A549 treated with AZD2906 at 1 μM for 4 hours (cell line): ENCODE measurements around the gene SPDYE2B. TPM values are rescaled to one million over a fixed set of nuclear protein-coding genes. Genes with fewer than 3 reads are reported as not detected.

Source experiments
- total RNA-seq: library from RNA; stranded (reverse); fragments of 200-300 nt; extraction: Qiagen RNA extraction; gene quantifications from 5 replicates; pipeline ENCODE4 v1.2.3, GENCODE V29; 2022

The SPDYE2B gene
- total RNA-seq: not detected in 5 replicates

DNA sequence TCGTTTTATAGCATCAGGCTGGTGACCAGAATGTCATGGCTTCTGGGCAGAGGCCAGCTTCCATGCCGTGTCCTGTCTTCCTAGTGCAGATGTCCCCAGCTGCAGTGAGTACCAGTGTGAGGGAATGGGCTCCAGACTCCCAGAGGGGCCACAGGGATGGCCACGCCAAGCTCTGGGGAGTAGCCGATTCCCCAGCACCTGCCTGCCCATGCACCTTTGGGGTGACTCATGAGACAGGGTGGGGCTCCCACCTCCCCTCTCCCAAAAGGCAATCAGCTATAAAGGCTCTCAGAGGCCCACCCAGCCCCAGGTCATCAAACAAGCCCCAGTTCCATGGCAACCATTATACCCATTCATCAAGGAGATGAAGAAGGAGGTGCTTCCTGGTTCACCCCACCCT, at the start of gene SPDYE2B:
TSS of gene SPDYE2B (plus strand) at position 396 of the 400 bp plus-strand sequence. CDS start 2,030 bp downstream, outside the sequence.

GRCh38 chr7:102616507-102617125, 33.5 kb upstream of the SPDYE2B start, which contains the start of gene RASA4:
Gene RASA4 (minus strand): TSS chr7:102616756. CDS start chr7:102616689, 67 bp downstream.

DNA sequence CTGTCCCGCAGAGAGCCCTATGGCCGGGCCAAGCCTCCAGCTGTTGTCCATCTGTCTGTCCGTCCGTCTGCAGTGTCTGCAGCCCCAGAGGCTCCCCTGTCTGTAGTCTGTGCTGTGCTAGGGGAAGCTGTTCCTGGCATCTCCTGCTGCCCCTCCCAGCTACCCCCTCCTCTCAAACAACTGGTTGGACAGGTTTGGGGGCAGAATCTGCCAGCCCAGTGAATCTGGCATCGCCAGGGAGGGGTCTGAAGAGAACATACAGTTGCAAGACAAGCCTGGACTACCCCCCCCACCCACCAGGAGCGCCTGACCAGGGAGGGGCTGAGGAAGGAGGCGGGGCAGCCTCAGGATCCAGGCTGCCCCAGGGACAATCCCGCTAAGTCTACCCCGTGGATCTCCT, 7.4 kb upstream of the SPDYE2B start, which contains the start of gene UPK3BL1:
TSS of gene UPK3BL1 (minus strand) at position 101 of the 400 bp plus-strand sequence. CDS start at position 51, 50 bp downstream.

DNA sequence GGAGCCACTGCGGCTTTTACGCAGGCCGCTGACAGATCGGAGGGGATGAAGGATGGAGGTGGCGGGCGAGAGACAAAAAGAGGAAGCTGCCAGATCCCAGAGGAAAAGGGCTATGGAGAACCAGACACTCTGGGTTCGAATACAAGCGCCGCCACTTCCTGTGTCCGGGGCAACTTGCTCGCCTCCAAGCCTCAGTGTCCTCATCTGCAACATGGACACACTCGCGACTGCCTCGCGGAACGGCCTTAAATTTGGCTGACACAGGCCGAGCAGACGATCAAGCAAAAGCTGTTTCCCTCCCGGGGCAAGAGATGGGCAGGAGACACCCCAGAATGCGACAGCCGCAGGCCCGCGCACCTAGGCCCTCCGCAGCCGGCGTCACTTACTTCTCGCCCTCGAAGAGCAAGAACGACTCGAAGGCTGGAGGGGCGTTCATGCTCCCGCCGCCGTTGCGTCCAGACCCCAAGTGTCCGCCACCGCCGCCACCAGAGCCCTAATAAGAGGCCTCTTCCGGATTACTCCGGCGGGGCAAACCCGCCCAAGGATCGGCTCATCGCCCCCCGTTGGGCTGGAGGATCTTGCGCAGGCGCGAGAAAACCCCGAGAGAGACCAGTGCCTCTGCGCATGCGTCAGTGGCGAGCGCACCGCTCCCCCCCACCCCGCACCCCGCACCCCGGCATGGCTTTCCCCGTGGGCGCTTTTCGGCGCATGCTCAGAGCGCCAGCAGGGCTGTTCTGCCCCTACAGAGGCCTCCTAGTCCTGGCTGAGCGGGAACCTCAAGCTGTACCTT, 21.2 kb downstream of the SPDYE2B start, which contains the start of gene POLR2J2:
TSS of gene POLR2J2 (minus strand) at position 498 of the 790 bp plus-strand sequence. CDS start at position 436, 62 bp downstream.

Other genes with a start within 250 kb of the SPDYE2B start
- gene ORAI2, start 216.7 kb upstream of the SPDYE2B start, total RNA-seq: 29.1 to 35.0 TPM (median 31.0 TPM) in 5 replicates
- 9.9 to 12.6 TPM (median 11.6 TPM) in 5 replicates for gene ALKBH4, start 185.5 kb upstream of the SPDYE2B start, total RNA-seq
- 21.9 to 34.4 TPM (median 29.4 TPM) in 5 replicates for gene LRWD1, start 185.3 kb upstream of the SPDYE2B start, total RNA-seq
- gene POLR2J, start 171.4 kb upstream of the SPDYE2B start, total RNA-seq: 103 to 111 TPM (median 105 TPM) in 5 replicates
- gene RASA4B, start 132.5 kb upstream of the SPDYE2B start, total RNA-seq: 1.2 to 2.1 TPM (median 1.5 TPM) in 5 replicates
- 2.1 to 3.4 TPM (median 2.9 TPM) in 5 replicates for gene UPK3BL2, start 106.6 kb upstream of the SPDYE2B start, total RNA-seq
- not detected in 5 replicates for gene SPDYE2, start 99.1 kb upstream of the SPDYE2B start, total RNA-seq
- 13.6 to 35.7 TPM (median 28.1 TPM) in 5 replicates for gene POLR2J3, start 77.7 kb upstream of the SPDYE2B start, total RNA-seq
- gene RASA4, start 33.6 kb upstream of the SPDYE2B start, total RNA-seq: 1.5 to 2.5 TPM (median 2.1 TPM) in 5 replicates
- 7.7 to 15.5 TPM (median 12.6 TPM) in 5 replicates for gene UPK3BL1, start 7.5 kb upstream of the SPDYE2B start, total RNA-seq
- gene POLR2J2, start 21.3 kb downstream of the SPDYE2B start, total RNA-seq: 0.23 to 0.46 TPM (median 0.26 TPM) in 5 replicates
- 6.7 to 7.9 TPM (median 7.1 TPM) in 5 replicates for gene FAM185A, start 98.7 kb downstream of the SPDYE2B start, total RNA-seq